ENCODE measurements around the gene NLE1.

The NLE1 gene

DNA sequence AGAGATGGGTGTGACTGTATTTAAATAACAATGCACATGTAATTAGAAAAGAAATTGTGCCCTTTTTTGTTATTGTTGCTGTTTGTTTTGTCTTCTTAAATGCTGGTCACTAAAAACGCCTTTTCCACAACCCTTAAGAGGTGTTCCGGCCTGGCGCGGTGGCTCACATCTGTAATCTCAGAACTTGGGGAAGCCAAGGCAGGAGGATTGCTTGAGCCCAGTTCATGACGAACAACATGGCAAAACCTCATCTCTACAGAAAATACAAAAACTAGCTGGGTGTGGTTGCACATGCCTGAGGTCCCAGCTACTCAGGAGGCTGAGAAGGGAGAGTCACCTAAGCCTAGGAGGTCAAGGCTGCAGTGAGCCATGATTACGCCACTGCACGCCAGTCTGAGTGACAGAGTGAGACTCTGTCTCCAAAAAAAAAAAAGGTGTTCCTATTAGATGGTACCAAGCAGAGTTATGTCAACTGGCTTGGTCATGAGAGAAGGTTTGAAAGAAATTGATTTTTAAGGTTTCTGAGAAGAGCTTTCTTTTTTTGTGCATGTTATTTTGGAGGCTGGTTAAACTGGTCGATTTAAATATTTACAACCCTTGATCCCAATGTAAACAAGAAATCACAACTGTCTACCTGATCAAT, 55.1 kb downstream of the NLE1 start:
- no peak for DNase-seq (ENCODE audit: low read depth)

DNA sequence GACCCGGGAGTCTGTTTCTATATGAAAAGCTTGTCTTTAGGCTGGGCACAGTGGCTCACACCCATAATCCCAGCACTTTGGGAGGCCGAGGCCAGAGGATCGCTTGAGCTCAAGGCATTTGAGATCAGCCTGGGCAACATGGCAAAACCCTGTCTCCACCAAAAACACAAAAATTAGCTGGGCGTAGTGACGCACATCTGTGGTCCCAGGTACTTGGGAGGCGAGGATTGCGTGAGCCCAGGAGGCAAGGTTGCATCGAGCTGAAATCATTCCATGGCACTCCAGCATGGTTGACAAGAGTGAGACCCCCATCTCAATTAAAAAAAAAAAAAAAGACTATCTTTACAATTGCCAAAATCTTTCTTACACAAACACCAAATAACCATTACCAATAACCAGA, 55.9 kb downstream of the NLE1 start:
- DNase-seq (ENCODE audit: low read depth) = no peak

GRCh38 chr17:35084987-35085386, 57.1 kb downstream of the NLE1 start:
- no peak for DNase-seq (ENCODE audit: low read depth)

DNA sequence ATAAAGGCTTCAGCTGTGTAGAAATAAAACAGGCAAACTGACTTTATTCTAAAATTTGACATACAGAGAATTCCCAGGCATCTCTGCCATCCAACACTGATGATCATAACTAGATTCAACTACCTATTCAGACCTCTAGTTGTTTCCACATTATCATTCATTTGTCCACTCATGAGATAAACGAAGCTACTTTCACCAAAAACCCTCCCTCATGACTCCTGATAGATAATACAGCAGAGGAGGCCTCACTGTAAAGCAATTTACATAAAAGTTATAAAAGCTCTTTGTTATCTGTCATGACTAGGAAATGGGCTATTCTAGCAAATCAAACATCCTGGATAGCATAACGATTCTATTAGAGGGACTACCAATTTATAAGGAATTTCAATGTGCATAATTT, 59.0 kb downstream of the NLE1 start:
- DNase-seq (ENCODE audit: low read depth) = no peak

- DNase-seq (ENCODE audit: low read depth) = no peak
These were observed 59.9 kb downstream of the NLE1 start for GRCh38 chr17:35082073-35082657.

- no peak for DNase-seq (ENCODE audit: low read depth)
These were observed 60.5 kb downstream of the NLE1 start for GRCh38 chr17:35081638-35082037.

DNA sequence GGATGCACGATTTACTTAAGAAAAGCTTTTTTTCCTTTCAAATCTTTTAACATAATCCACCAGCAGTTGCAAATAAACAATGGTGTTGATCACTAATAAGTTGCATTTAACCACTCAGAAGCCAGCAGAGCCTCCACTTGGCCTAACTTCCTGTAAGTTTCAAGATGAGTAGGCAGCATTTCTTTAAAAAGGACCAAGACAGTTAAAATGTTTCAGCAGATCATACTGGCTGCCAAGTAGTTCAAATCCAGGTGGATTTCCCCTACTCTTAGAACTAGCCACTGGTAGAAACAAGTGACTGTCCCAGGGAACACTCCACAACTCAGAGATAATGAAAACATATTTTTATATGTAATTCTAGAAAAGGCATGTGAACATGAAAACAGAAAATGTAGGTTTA, 61.6 kb downstream of the NLE1 start:
- DNase-seq (ENCODE audit: low read depth) = no peak

GRCh38 chr17:35079547-35080423, 62.3 kb downstream of the NLE1 start:
- no peak for DNase-seq (ENCODE audit: low read depth)

All from activated T-helper 1 cell treated with Interleukin-2 at 50 U/mL for 16 hours (primary cell).